Vagina (tissue), 2 donors: ENCODE data around the gene SERPINB1.

ENCODE experiments used
- CTCF ChIP-seq, 3 experiments: fragments of 450-650 bp in 2 of 3; fragments of 200-600 bp in 1 of 3; sonication (generic) in 1 of 3; IDR thresholded peaks; one replicate each; pipeline ENCODE4 v1.5.1; 2017 to 2019; ENCODE audit warnings: antibody characterized with exemption in 3 of 3, mild to moderate bottlenecking in 2 of 3, moderate library complexity in 2 of 3
- POLR2A ChIP-seq, 2 donors: fragments of 450-650 bp; IDR thresholded peaks; one replicate each; pipeline ENCODE4 v1.6.1; 2017; ENCODE audit warnings: antibody characterized with exemption in 2 of 2, mild to moderate bottlenecking in 2 of 2, moderate library complexity in 2 of 2

GRCh38 chr6:2803731-2804429, 37.8 kb downstream of the SERPINB1 start:
- TF ChIP-seq CTCF (IDR thresholded peaks at IDR 0.05) (no peak), POLR2A (IDR thresholded peaks at IDR 0.05) (no peak)
